Breast epithelium (tissue), 4 donors: Measurements from ENCODE around the gene SYT6. TPM values are rescaled to one million over a fixed set of nuclear protein-coding genes. Genes with fewer than 3 reads are reported as not detected.

Experiments
- DNase-seq, 2 donors: peaks; one replicate each; pipeline ENCODE4 v3.0.0-alpha.2; 2019; ENCODE audit warnings: low spot score in 2 of 2
- H3K27ac ChIP-seq, 2 donors: fragments of 200-600 bp; sonication (generic) in 1 of 2; one replicate each; pipeline ENCODE4 v1.5.1; 2016 to 2019; ENCODE audit warnings: mild to moderate bottlenecking in 1 of 2
- H3K27me3 ChIP-seq, 2 donors: fragments of 200-600 bp; sonication (generic) in 1 of 2; one replicate each; pipeline versions ENCODE4 v1.5.1 to v1.6.0; 2017 to 2019; ENCODE audit warnings: control low read depth in 1 of 2, mild to moderate bottlenecking in 1 of 2
- H3K36me3 ChIP-seq: fragments of 200-600 bp; one replicate; pipeline ENCODE4 v1.5.1; 2019
- H3K4me1 ChIP-seq, 2 donors: fragments of 200-600 bp; sonication (generic); one replicate each; pipeline ENCODE4 v1.5.1; 2016 to 2019; ENCODE audit warnings: control low read depth in 1 of 2
- H3K4me3 ChIP-seq, 3 donors: fragments of 200-600 bp; sonication (generic); 1 replicate in 2 of 3; 2 replicates in 1 of 3; pipeline ENCODE4 v1.5.1; 2016 to 2019; ENCODE audit warnings: mild to moderate bottlenecking in 3 of 3, moderate library complexity in 2 of 3
- H3K9me3 ChIP-seq, 2 donors: fragments of 200-600 bp; sonication (generic) in 1 of 2; one replicate each; pipeline ENCODE4 v1.5.1; 2016 to 2019; ENCODE audit warnings: control low read depth in 1 of 2
- CTCF ChIP-seq, 3 donors: fragments of 450-650 bp; IDR thresholded peaks; one replicate each; pipeline ENCODE4 v1.5.1; 2016 to 2017; ENCODE audit warnings: antibody characterized with exemption in 3 of 3, mild to moderate bottlenecking in 3 of 3, moderate library complexity in 3 of 3
- POLR2A ChIP-seq: fragments of 450-650 bp; IDR thresholded peaks from one replicate; pipeline ENCODE4 v1.6.1; 2016; ENCODE audit warnings: antibody characterized with exemption, mild to moderate bottlenecking, moderate library complexity
- POLR2AphosphoS5 ChIP-seq, 3 donors: sonication (generic); formaldehyde crosslinking; IDR thresholded peaks; one replicate each; pipeline ENCODE4 v1.6.1; 2017; ENCODE audit warnings: antibody characterized with exemption in 3 of 3
- intact Hi-C: fragments of 100-400 bp; cut with DNase I; formaldehyde crosslinking; loops from one replicate; pipeline ENCODE4 v1.15.1; 2023; ENCODE audit warnings: low total_unique reads
- total RNA-seq, 3 donors: library from RNA; depleted of rRNA; stranded (reverse); fragments of >200 nt; gene quantifications; one replicate each; pipeline ENCODE4 v1.1.0, GENCODE V29; 2016

Gene SYT6
- total RNA-seq, 3 donors from 2014 or later = under 0.01 to 0.15 (median under 0.01) TPM

DNA sequence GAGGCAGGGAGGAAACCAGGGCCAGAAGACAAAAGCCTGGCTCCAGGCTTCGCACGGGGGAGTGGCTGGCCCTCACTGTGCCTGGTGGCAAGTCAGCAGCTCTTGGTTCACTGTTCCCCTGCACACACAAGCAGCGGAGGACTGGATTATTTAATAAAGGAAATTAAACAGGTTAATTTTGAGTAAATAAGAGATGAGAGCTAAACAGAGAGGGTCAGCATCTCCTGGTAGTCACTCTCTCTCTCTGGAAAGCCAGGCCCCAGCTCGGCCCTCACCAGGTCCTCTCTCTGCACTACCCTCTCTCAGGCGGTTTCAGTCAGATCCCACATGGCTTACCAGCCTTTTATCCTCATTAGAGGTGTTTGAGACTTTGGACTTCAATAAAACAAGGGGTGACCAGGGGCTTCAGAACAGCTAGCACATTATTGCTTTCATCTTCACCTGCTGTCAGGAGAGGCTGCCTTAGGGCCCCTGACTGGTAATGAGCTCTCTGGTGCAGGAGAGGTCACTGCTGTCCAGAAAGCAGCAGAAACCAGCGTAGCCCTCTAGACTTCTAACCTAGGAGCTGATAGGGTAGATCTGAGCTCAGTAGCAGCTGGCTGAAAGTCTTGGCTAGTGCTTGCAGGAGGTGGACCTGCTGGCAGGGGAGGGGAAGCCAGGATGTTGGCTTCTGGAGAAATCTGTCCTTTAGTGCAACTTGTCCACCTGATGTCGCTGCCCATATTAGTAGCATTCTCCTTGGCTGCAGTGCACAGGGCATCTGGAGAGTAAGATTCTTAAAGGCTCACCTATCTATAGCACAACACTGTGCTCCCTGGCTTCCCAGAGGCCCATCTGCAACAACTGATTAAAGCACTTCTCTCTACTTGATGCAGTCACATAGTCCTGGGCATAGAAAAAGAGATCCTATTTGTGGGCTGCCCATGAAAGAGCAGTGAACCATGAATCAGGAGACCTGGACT, 45.9 kb downstream of the SYT6 start:
- TF ChIP-seq POLR2A (no peak), CTCF (IDR thresholded peaks at IDR 0.05) (no peak), POLR2AphosphoS5 (IDR thresholded peaks at IDR 0.05) (no peak)
- Histone ChIP-seq H3K27ac (no peak overlapping the region), H3K9me3 (no peaks in the 10 kb centered on the region), H3K36me3 (no peaks in the 10 kb centered on the region), H3K4me3 (no peak overlapping the region), H3K27me3 (no peaks in the 10 kb centered on the region), H3K4me1 (no peaks in the 10 kb centered on the region)
- intact Hi-C loops = no loop called here
- DNase-seq = no peak

- no peak for DNase-seq
- no peak overlapping the region for H3K27ac ChIP-seq
- no peak overlapping the region for H3K4me3 ChIP-seq
- H3K36me3 ChIP-seq = no peaks in the 10 kb centered on the region
- no peaks in the 10 kb centered on the region for H3K27me3 ChIP-seq
- no peaks in the 10 kb centered on the region for H3K4me1 ChIP-seq
- no peak for TF ChIP-seq POLR2AphosphoS5 (IDR thresholded peaks at IDR 0.05)
- no peak for TF ChIP-seq CTCF (IDR thresholded peaks at IDR 0.05)
- TF ChIP-seq POLR2A = no peak
- intact Hi-C loops = no loop called here
- no peaks in the 10 kb centered on the region for H3K9me3 ChIP-seq
These were observed 48.2 kb downstream of the SYT6 start for GRCh38 chr1:114105421-114105979.

DNA sequence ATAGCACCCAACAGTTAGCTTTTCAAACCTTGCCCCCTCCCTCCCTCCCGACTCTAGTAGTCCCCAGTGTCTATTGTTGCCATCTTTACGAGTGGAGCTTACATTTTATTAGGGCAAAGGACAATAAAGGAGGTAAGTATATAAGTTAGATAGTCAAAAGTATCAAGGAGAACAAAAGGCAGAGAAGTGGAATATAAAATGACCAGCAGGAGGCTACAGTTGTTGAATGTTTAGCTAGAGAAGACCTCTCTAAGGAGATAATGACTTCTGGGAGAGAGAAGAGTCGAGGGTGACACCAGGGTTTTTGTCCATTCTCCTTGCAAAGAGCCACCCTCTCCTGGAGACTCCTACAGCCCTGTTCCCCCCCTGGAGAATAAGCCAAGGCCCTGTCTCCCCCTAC, 48.7 kb downstream of the SYT6 start:
- no peak overlapping the region for H3K27ac ChIP-seq

DNA sequence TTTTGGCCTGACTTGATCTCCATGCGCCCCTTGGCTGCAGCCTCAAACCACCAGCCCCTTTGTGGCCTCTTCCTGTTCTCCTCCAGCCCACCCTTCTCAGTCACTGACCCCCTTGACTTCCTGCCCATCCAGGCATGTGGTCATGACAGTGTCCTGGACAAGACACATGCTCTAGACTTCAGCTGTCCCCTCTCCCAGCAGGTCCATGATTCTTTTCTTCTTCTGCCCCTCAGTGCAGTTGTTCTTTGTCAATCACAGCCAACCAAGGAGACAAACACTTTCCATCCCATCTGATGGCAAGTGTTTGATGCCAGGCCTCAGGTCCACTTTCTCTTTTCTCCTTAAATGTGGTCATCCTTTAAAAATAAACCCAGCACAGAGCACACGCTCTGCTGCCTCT, 49.7 kb downstream of the SYT6 start:
- TF ChIP-seq CTCF (IDR thresholded peaks at IDR 0.05) (no peak), POLR2A (no peak)
- DNase-seq = no peak
- intact Hi-C loops = no loop called here
- Histone ChIP-seq H3K27me3 (no peaks in the 10 kb centered on the region), H3K27ac (no peak overlapping the region), H3K4me3 (no peak overlapping the region), H3K4me1 (no peaks in the 10 kb centered on the region), H3K36me3 (no peaks in the 10 kb centered on the region), H3K9me3 (no peaks in the 10 kb centered on the region)

More for the DNA sequence above, 48.7 kb downstream of the SYT6 start:
- no peak for DNase-seq
- H3K9me3 ChIP-seq = no peaks in the 10 kb centered on the region
- intact Hi-C loops = no loop called here
- no peaks in the 10 kb centered on the region for H3K36me3 ChIP-seq
- no peak overlapping the region for H3K4me3 ChIP-seq
- H3K27me3 ChIP-seq = no peaks in the 10 kb centered on the region
- TF ChIP-seq CTCF (IDR thresholded peaks at IDR 0.05) (no peak), POLR2AphosphoS5 (IDR thresholded peaks at IDR 0.05) (no peak), POLR2A (no peak)
- H3K4me1 ChIP-seq = no peaks in the 10 kb centered on the region

DNA sequence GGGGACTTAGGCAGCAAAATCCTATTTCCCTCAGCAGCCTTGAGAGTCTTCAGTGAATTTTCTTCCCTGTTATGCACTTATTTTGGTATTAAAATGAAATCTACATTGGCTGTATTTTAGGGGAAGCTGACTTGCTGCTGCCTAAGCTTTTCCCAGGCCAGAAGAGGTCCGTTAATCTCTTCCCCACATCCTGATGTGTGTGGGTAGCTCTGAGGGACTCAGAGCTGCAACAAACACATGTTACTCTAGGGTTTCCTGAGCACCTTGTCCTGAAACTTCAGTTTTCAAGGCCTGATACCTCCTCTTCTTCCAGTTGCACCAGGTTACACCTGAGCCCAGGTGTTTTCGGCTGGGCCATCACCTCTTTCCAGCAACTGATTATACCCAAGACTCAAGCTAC, 51.5 kb downstream of the SYT6 start:
- DNase-seq = no peak
- TF ChIP-seq POLR2A (no peak), POLR2AphosphoS5 (IDR thresholded peaks at IDR 0.05) (no peak), CTCF (IDR thresholded peaks at IDR 0.05) (no peak)
- intact Hi-C loops = no loop called here
- Histone ChIP-seq H3K36me3 (no peaks in the 10 kb centered on the region), H3K4me3 (no peak overlapping the region), H3K27ac (no peak overlapping the region), H3K4me1 (no peaks in the 10 kb centered on the region), H3K27me3 (no peaks in the 10 kb centered on the region), H3K9me3 (no peaks in the 10 kb centered on the region)
